ENCODE measurements around the gene SFT2D3. TPM values are rescaled to one million over a fixed set of nuclear protein-coding genes. Genes with fewer than 3 reads are reported as not detected.

Gene SFT2D3
- total and polyA plus RNA-seq, 2 of the 13 experiments (the other 11 are each of a cell fraction or from before 2014, with no cell fraction given): 8.3 to 9.4 TPM

DNA sequence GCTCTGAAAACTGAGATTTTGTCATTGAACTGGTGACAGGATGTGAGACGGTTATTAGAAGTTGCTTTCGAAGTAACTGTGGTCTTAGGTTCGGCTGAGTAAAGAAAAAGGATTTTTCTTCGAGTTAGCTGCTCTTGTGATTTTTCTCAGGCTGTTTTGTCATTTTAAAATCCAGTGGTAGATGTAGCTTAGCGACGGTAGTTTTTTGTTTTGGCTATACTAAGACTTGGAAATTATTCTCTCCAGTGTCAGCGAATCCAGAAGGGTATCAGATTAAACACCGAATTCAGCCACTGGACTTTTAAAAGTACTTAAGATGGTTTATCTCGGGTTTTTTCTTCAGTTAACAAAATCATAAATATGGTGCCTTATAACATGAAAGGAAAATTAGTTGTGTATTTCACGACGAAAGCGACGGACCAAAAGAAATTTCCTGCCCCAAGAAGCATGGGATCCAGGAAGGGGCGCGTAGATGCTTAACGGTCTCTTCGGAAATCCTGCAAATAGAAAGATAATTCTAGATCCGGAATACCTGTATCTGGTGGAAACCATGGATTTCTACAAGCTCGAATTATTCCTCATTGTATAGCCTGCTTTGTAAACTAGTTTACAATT lies 1.2 kb downstream of the SFT2D3 start (continued):
- TF ChIP-seq, protein P1, sequence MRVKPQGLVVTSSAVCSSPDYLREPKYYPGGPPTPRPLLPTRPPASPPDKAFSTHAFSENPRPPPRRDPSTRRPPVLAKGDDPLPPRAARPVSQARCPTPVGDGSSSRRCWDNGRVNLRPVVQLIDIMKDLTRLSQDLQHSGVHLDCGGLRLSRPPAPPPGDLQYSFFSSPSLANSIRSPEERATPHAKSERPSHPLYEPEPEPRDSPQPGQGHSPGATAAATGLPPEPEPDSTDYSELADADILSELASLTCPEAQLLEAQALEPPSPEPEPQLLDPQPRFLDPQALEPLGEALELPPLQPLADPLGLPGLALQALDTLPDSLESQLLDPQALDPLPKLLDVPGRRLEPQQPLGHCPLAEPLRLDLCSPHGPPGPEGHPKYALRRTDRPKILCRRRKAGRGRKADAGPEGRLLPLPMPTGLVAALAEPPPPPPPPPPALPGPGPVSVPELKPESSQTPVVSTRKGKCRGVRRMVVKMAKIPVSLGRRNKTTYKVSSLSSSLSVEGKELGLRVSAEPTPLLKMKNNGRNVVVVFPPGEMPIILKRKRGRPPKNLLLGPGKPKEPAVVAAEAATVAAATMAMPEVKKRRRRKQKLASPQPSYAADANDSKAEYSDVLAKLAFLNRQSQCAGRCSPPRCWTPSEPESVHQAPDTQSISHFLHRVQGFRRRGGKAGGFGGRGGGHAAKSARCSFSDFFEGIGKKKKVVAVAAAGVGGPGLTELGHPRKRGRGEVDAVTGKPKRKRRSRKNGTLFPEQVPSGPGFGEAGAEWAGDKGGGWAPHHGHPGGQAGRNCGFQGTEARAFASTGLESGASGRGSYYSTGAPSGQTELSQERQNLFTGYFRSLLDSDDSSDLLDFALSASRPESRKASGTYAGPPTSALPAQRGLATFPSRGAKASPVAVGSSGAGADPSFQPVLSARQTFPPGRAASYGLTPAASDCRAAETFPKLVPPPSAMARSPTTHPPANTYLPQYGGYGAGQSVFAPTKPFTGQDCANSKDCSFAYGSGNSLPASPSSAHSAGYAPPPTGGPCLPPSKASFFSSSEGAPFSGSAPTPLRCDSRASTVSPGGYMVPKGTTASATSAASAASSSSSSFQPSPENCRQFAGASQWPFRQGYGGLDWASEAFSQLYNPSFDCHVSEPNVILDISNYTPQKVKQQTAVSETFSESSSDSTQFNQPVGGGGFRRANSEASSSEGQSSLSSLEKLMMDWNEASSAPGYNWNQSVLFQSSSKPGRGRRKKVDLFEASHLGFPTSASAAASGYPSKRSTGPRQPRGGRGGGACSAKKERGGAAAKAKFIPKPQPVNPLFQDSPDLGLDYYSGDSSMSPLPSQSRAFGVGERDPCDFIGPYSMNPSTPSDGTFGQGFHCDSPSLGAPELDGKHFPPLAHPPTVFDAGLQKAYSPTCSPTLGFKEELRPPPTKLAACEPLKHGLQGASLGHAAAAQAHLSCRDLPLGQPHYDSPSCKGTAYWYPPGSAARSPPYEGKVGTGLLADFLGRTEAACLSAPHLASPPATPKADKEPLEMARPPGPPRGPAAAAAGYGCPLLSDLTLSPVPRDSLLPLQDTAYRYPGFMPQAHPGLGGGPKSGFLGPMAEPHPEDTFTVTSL (CRISPR knock-in tag; IDR thresholded peaks at IDR 0.05; ENCODE audit: borderline replicate concordance): 0 out of 2 replicates have a peak, but pooled peaks have one; percentile 37
- TF ChIP-seq PRPF4 (IDR thresholded peaks at IDR 0.05; ENCODE audit: low read depth, low read length, poor library complexity, severe bottlenecking) (peak; percentile 77), ZNF414 (CRISPR knock-in tag; IDR thresholded peaks at IDR 0.05) (peak; percentile 50; the same call in 1 of the 2 replicates), ZNF121 (CRISPR knock-in tag; IDR thresholded peaks at IDR 0.05) (no peak), PHF21A (CRISPR knock-in tag; IDR thresholded peaks at IDR 0.05) (peak; percentile 5; the same call in 1 of the 2 replicates), THAP11 (CRISPR knock-in tag; IDR thresholded peaks at IDR 0.05) (no peak), MEF2D (CRISPR knock-in tag; IDR thresholded peaks at IDR 0.05) (no peak; the same call in 1 of the 2 replicates), ZSCAN29 (CRISPR knock-in tag; conservative IDR thresholded peaks at IDR 0.05) (0 out of 2 replicates have a peak, but pooled peaks have one; percentile 58), FOXJ3 (CRISPR knock-in tag; IDR thresholded peaks at IDR 0.05; ENCODE audit: borderline replicate concordance) (peak; percentile 60; the same call in 1 of the 2 replicates), ZNF337 (CRISPR knock-in tag; IDR thresholded peaks at IDR 0.05; ENCODE audit: borderline replicate concordance, low read depth) (peak; percentile 8; the same call in 1 of the 2 replicates), PRDM10 (CRISPR knock-in tag; IDR thresholded peaks at IDR 0.05; ENCODE audit: low read depth) (no peak), NKX3-1 (CRISPR knock-in tag; IDR thresholded peaks at IDR 0.05) (0 out of 2 replicates have a peak, but pooled peaks have one; percentile 15), ZNF446 (CRISPR knock-in tag; IDR thresholded peaks at IDR 0.05) (no peak), SIN3B (IDR thresholded peaks at IDR 0.05; ENCODE audit: low read length) (no peak), TRIM22 (IDR thresholded peaks at IDR 0.05) (no peak), PHF20 (CRISPR knock-in tag; IDR thresholded peaks at IDR 0.05) (0 out of 2 replicates have a peak, but pooled peaks have one; percentile 1), KAT7 (CRISPR knock-in tag; IDR thresholded peaks at IDR 0.05; ENCODE audit: borderline replicate concordance) (no peak)

Measured in HepG2 (cell line).